Measurements from ENCODE around the gene PLCH2.

PLCH2 gene

GRCh38 chr1:2510366-2511155 lies 34.5 kb downstream of the PLCH2 start:
- no peak for DNase-seq (ENCODE audit: low read depth in 1 of 2, low spot score in 1 of 2)

DNA sequence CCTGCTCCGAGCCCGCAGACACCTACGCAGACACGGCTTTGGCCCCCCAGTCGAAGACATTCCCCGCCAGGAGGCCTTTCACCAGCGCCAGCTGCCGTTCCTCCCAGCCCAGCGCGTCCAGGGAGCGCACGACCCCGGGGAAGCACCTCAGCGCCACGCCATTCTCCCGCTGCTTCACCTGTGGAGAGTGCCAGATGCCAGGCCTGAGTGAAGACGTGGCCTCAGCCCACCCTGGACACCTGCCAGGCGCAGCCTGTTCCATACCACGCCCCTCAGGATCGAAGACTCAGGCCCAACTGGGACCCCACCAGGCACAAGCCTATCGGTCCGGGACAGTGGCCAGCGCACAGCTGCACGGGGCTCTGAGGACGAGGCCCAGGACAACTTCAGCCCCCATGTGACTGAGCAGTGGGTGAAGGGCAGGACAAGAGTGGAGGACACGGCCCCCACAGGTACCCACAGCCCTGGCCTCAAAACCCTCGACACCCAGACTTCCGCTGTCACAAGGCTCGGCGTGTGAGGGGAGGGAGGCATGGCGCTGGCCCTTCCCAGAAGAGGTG lies 36.9 kb downstream of the PLCH2 start:
- no peak for DNase-seq (ENCODE audit: low read depth in 1 of 2, low spot score in 1 of 2)

GRCh38 chr1:2513939-2514652 lies 38.0 kb downstream of the PLCH2 start:
- DNase-seq (ENCODE audit: low read depth in 1 of 2, low spot score in 1 of 2): no peak

DNA sequence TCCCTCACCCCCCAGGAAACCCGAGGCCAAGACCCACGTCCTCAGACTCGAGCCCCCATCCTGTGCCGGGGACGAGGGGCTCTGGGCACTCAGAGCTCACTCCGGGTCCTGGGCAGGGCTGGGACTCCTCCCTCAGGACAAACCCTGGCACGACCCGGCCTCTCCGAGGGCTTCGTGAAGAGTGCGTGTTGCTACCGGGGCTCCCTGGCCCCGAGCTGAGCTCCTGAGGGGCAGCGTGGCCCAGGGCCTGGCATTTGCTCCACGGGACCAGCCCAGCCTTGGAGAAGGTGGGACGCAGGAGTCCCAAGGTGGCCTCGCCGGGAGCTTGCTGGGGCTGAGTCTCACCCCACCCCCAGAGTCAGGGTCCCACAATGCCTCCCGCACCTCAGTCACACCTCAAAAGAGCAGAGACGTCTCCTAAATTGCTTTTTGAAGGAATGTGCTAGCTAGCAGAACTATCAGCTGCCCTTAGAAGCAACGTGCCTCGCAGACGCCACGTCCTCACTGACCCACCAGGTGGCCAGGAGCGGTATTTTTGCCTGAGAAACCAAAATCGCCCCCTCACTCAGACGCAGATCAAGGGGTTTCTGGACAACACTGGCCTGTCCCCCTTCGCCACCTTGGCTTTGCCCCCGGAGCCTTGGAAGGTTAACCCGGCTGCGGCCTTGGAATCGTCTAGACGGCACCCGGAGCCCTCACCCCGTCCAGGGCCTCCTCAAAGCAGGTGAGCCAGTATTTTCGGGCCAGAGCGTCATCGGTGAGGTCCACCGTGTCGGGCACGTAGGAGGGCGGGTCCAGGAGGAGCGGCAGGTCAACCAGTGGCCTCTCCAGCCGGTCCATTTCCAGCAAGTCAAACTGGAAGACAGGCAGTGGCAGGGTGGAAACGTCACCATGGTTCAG lies 39.0 kb downstream of the PLCH2 start:
- DNase-seq (ENCODE audit: low read depth in 1 of 2, low spot score in 1 of 2): no peak

- no peak for DNase-seq (ENCODE audit: low read depth in 1 of 2, low spot score in 1 of 2)
These were observed 39.6 kb downstream of the PLCH2 start for GRCh38 chr1:2515763-2516080.

DNA sequence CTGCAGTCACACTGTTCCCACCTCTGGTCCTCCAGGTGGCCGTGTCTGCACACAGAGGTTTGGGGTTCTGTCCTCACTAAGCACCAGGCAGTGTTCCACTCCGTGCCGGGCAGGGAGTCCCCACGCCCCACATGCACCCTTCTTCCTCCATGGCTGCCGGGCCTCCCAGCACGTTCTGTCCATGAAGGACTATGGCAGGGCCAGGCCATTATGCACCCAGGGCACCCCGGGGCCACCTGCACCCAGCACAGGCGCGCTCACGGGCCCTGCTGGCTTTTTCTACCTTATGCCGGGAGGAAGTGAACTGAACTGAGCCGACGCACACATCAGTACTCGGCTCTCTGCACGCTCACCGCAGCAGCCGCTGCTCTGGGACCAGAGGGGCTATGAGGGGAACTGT lies 40.0 kb downstream of the PLCH2 start:
- DNase-seq (ENCODE audit: low read depth in 1 of 2, low spot score in 1 of 2): no peak

DNA sequence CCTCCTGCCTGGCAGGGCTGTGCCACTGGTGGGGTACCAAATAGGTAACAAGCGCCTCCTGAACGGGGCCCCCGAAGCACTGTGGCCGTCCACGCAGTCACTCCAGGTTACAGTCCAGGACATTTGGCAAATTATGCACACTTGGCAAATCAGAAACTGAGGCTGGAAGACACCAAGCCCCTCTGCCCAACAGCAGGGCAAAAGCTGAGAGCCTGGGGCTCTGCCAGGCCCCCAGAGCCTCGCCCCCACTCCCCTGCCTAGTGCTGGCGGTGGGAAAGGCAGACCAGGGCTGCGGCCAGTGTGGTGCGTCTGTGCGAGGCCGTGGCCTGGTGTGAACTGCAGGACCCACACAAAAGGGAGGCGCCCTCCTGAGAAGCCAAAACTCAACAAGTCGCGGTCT lies 40.9 kb downstream of the PLCH2 start:
- DNase-seq (ENCODE audit: low read depth in 1 of 2, low spot score in 1 of 2): no peak

DNA sequence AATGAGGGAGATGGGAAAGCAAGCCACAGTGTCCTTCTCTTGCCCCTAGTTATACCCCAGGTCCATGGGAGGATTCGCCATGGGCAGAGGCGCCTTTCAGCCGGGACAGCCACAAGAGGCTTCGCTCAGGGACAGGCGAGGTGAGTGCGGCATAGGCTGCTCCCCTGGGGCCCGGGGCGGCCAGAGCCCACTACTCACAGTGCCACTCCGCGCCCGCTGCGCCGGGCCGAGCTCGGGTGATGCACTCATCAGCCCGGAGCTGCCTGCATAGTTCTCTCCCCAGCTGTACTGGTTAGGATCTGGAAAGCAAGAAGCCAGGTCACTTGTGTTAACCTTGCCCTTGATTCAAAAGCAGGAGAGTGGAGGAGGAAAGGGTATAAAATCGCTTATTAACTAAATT lies 41.9 kb downstream of the PLCH2 start:
- DNase-seq (ENCODE audit: low read depth in 1 of 2, low spot score in 1 of 2): no peak

GRCh38 chr1:2518528-2518927 lies 42.4 kb downstream of the PLCH2 start:
- DNase-seq (ENCODE audit: low read depth in 1 of 2, low spot score in 1 of 2): no peak

DNA sequence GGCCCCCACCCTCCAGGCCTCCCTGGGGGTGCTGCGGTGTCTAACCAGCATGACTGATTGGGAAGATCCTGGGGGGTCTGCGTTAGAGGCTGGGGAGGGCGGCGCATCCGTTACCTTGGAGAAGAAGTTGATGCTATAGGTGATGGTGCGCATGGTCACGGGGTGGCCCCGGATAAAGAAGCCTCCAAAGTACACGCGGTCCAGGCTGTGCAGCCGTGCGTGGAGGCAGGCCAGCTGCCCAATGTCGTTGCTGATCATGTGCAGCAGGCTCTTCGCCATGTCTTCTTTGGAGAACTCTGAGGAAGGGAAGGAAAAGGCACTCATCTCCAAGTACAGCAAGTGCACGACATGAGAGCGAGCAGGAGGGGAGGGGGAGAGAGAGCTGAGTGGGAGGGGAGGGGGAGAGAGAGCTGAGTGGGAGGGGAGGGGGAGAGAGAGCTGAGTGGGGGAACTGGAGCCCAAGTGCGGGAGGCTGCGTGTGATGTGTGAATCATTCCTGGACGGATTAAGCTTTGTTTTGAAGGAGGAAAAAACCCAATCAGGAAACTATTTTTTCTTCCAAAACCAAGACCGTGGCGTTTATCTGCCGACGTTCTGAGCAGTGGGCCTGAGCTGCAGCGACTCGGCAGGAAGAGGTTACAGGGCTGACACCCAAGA lies 43.1 kb downstream of the PLCH2 start:
- no peak for DNase-seq (ENCODE audit: low read depth in 1 of 2, low spot score in 1 of 2)

DNA sequence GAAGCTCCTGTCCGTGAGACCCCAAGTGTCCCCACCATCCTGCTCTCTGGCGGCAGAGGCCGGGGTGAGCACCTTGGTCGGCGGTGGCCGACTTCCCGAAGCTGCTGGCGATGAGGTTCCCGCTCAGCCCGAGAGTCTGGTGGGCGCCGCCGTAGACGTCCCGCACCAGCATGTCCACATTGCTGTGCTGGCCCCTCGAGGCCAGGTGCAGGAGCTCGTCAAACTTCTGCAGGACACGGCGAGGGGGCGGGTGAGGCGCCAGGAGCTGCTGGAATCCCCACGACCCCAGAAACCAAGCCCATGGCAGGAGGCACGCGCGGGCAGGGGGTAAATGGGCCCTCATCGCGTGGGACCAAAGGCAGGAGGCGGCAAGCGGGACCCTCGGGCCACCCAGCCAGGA lies 43.6 kb downstream of the PLCH2 start:
- no peak for DNase-seq (ENCODE audit: low read depth in 1 of 2, low spot score in 1 of 2)

DNA sequence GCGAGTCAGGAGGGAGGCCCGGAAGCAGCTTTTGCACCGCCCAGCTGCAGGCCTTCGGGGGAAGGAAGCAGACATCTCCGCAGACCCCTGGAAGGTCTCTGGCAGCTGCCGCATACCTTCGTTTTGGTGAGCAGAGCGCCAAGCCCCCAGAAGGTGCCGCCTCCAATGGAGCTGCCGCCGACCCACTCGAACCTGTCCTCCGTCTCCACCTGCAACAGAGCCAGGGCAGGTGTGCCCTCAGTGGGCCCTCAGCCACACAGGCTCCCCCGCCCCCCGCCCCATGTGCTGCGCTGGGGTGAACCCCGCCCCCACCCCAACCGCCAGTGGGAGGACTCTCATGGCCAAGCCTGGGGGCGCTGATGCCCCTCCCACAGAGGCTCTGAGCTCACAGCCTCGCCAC lies 44.1 kb downstream of the PLCH2 start:
- DNase-seq (ENCODE audit: low read depth in 1 of 2, low spot score in 1 of 2): no peak

DNA sequence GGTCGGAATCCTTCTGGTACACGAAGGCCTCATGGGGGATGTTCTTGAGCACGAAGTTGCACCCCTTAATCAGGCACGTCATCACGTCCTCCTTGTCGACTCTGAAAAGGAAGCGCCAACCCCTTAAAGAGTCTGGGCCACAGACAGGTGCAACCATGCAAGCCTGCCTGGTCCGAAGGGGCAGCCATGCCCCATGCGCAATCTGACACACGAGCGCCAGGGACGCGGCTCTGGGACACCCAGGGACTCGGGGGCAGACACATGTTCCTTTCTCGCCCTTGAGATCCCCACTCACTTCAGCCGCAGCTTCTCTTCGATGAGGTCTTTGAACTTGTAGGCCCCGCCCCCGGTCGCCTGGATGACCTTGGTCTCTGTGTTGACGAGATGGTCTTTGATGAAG lies 44.7 kb downstream of the PLCH2 start:
- DNase-seq (ENCODE audit: low read depth in 1 of 2, low spot score in 1 of 2): no peak

DNA sequence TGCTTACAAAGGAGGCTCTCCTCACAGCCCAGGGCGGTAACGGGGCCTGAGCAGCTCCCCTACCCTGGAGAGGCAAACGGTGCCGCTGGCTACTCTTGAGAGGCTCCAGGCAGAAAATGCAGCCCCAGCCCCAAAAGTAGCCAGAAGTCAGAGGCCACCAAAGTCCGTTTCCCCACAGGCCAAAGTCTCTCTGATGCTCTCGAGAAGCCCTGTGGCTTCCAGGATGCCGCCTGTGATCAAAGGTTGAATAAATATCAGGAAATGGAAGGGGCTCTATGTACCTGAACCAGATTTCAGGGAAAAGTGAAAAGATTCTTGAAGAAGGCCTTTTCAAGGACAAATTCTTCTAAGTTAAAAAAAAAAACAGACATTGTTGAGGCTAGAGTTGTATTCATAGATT lies 46.1 kb downstream of the PLCH2 start:
- no peak for DNase-seq (ENCODE audit: low read depth in 1 of 2, low spot score in 1 of 2)

DNA sequence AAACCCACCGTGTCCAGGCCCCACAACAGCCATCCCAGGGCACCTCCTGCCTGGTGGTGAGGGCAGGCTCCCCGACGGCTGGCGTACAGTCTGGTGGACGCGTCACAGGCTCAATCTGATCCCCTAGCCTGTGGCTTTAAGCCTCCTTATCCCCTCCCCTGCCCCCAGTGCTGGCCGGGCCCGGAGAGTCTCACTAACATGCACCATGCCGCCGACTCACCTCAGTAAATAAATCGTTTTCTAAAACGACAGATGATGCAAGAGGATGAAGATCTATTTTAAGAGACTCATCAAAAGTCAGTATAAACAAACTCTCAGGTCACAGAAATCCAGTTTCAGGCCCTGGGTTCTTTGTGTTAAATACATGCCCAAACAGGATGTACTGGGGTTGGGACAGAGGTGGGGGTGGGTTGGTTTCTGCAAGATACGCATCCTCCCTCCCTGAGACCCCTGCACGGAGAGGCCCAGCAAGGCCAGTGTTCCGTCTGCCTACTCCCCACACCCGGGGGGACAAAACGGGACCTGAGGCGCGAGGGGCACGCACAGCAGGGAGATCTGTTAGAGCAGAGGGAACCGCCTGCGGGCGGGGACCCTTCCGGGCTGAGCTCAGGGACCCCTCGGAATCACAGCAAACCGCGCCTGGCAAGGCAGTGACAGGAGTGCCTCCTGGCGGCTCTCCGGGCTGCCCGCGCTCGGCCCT lies 47.3 kb downstream of the PLCH2 start:
- DNase-seq (ENCODE audit: low read depth in 1 of 2, low spot score in 1 of 2): no peak

- DNase-seq (ENCODE audit: low read depth in 1 of 2, low spot score in 1 of 2): no peak
These were observed 48.0 kb downstream of the PLCH2 start for GRCh38 chr1:2523891-2524609.

DNA sequence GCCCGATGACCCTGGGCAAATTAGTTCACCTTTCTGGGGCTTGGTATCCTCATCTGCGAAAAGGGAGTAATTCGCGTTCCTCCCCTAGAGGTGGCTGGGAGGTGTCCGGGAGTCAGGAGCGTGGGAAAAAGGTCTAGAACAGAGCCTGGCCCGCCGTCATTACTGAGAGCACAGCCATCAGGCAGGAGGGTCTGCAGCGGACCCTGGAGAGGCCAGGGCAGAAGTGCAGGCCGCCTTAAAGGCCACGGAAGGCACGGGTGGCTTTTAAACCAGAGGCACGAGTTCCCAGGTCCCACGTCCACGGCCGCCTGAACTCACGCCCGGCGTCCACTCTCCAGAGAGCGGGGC lies 49.5 kb downstream of the PLCH2 start:
- DNase-seq (ENCODE audit: low read depth in 1 of 2, low spot score in 1 of 2): no peak

DNA sequence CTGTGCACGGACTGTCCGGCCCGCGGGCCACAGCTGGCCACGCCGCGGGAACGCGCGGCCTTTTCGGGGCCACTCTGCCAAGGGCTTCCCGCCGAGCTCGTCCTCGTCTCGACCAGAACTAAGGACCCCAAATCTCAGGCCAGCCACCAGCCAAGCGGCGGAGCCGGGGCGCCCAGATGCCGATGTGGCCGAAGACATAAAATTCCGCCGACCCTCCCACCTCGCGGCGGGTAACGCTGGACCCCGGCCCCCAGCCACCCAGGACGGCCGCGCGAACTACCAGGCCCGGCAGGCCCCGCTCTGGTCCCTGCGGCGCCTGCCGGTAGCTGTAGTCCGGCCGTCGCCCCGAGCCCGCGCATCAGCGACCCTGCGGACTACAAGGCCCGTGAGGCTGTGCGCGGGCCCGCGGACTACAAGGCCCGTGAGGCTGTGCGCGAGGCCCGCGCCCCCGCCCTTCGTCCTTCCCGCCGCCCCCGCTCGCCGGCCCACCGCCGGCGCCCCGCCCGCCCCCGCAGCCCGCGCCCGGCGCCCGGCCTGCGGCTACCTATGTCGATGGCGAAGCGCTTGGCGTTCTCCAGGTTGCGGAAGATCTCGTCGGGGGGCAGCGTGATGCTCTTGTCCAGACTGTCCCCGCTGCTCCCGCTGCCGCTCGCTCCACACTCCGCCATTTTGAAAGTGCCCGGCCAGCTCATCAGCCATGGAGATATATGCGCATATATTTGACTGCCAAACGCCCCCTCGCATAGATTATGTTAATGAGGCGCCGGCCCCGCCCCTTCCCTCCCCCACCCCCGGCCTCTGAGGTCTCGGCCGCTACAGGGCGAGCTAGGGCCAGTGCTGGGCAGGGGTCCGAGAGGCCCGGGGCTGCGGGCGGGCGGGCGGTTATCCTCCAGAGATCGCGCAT lies 50.1 kb downstream of the PLCH2 start, which contains the start of gene PANK4:
TSS of gene PANK4 (minus strand) at position 677 of the 904 bp plus-strand sequence. CDS start at position 668, 9 bp downstream.
- DNase-seq (ENCODE audit: low read depth in 1 of 2, low spot score in 1 of 2): peak; percentile 76 to 82

Data from activated CD4-positive, alpha-beta T cell treated with anti-CD3 and anti-CD28 coated beads, Interleukin-2, amount 50 U/mL, for 24 hours (primary cell).